ENCODE measurements around the gene CD300LF. TPM values are rescaled to one million over a fixed set of nuclear protein-coding genes. Genes with fewer than 3 reads are reported as not detected.

CD300LF gene
- total and polyA plus RNA-seq, 10 donors = 13.1 to 45.8 (median 30.9) TPM

- DNase-seq = peak; percentile 83
- no peaks in the 10 kb centered on the region for H3K36me3 ChIP-seq
- H3K27me3 ChIP-seq (replicated peaks in 1 of 7) = peaks cover 0 to 39% (median 0%) of the 10 kb centered on the region in 7 donors
- intact Hi-C loops (cut with DNase I; ENCODE audit: low total_unique reads) = no loop called here
- WGBS, 5 donors = 50 to 66% (median 57%) methylated on average over 12 of the region's 12 CpGs
- TF ChIP-seq POLR2AphosphoS5 (IDR thresholded peaks at IDR 0.05) (no peak), POLR2A (IDR thresholded peaks at IDR 0.05) (no peak)
- TF ChIP-seq, protein P1, sequence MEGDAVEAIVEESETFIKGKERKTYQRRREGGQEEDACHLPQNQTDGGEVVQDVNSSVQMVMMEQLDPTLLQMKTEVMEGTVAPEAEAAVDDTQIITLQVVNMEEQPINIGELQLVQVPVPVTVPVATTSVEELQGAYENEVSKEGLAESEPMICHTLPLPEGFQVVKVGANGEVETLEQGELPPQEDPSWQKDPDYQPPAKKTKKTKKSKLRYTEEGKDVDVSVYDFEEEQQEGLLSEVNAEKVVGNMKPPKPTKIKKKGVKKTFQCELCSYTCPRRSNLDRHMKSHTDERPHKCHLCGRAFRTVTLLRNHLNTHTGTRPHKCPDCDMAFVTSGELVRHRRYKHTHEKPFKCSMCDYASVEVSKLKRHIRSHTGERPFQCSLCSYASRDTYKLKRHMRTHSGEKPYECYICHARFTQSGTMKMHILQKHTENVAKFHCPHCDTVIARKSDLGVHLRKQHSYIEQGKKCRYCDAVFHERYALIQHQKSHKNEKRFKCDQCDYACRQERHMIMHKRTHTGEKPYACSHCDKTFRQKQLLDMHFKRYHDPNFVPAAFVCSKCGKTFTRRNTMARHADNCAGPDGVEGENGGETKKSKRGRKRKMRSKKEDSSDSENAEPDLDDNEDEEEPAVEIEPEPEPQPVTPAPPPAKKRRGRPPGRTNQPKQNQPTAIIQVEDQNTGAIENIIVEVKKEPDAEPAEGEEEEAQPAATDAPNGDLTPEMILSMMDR (IDR thresholded peaks at IDR 0.05 in 8 of 11, conservative IDR thresholded peaks at IDR 0.05 in 3 of 11) = no peak
- peak overlapping the region in 2 of 8 donors; percentile 62 to 86 for H3K4me3 ChIP-seq
- H3K9me3 ChIP-seq = no peaks in the 10 kb centered on the region
- peak overlapping the region in 7 of 8 donors; percentile 75 to 94 (median 87) for H3K27ac ChIP-seq
- peaks cover 43 to 93% (median 88%) of the 10 kb centered on the region in 6 donors for H3K4me1 ChIP-seq
Observed at GRCh38 chr17:74739227-74739831, 26.6 kb upstream of the CD300LF start.

DNA sequence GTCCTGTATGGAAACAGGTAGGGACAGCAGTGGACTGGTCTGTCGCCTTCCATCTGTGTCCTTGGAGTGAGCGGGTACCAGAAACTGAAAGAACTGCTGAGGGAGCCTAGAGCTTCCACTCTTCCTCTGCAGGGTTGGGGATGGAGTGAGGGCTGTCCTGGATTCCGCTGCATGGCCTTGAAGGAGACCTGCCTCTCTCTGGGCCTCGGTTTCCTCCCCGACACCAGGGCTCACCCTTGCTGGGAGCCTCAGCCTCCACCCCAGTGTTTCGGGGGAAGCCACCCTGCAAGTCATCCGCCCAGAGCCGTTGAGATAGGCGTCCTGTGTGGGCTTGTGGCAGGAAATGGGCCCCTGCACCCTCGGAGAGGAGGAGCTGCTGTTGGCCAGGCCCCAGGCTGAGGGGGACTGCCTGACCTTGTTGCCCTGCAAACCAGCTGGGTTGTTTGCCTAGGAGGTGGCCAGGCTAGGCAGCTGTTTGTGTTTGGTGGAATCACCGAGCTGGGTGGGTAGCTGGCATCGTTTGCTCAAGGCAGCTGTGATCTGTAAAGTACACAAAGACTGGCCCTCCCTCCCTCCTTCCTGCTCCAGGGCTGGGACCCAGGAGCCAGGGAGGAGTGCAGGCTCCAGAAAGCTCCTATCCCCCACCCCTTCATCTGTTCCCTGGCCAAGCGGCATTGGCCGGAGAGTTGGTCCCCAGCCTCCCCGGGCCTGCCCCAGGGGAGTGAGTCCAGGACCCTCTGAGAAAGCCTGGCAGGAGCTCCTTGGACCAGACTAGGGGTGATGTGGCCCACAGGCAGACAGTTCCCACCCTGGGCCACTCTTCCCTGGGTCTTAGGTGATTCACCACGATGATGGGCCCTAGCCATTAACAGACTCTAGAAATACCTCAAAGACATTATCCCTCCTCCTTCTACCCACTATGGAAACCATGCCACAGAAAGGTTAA lies 25.6 kb upstream of the CD300LF start:
- H3K9me3 ChIP-seq = no peaks in the 10 kb centered on the region
- H3K27ac ChIP-seq = peak overlapping the region; percentile 66 to 94 (median 86)
- intact Hi-C loops (cut with DNase I; ENCODE audit: low total_unique reads) = no loop called here
- H3K36me3 ChIP-seq = no peaks in the 10 kb centered on the region
- TF ChIP-seq, protein P1 (IDR thresholded peaks at IDR 0.05 in 8 of 11, conservative IDR thresholded peaks at IDR 0.05 in 3 of 11) = no peak
- no peak for TF ChIP-seq POLR2A (IDR thresholded peaks at IDR 0.05)
- TF ChIP-seq POLR2AphosphoS5 (IDR thresholded peaks at IDR 0.05) = peak; percentile 90 to 91 (median 91)
- 8 to 13% (median 10%) methylated on average over 13 to 16 of the region's 16 CpGs for WGBS, 5 donors
- H3K4me1 ChIP-seq = peaks cover 37 to 83% (median 78%) of the 10 kb centered on the region in 6 donors
- H3K4me3 ChIP-seq = peak overlapping the region; percentile 37 to 86 (median 57)
- H3K27me3 ChIP-seq (replicated peaks in 1 of 7) = peaks cover 0 to 39% (median 0%) of the 10 kb centered on the region in 7 donors
- DNase-seq = peak; percentile 95

DNA sequence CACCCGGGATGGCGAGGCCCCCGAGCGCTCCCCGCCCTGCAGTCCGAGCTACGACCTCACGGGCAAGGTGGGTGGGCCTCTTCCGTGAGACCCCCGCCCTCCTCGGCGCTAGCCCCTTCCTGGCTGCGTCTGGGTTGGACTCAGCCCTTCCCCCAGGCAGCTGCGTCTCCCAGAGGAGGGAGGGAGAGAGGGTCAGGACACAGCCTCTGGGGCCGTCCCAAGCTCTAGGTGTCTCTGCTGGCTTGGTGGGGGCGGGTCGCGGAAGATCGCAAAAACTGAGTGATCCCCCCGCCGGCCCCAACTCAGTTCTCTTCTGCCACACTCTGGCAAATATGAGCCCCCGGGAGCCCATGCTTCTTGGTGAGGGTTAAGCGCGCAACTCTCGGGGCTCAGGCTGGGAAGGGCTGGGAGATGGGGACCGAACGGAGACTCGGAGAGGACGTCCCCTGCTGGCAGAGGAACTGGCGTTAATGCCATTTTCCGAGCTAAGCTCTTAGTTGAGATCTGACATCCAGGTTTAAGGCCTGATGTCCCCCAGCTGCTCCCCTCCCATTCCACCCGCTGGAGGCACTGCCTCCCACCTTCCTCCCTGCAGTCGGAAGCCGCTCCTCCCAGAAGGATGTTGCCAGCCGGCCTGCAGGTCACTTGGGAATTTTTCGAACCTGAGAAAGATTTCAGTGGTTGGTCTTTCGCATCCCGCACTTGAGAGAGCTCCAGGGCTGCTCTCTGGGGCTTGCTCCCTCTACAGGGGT lies 24.8 kb upstream of the CD300LF start:
- TF ChIP-seq POLR2A (IDR thresholded peaks at IDR 0.05) = no peak
- TF ChIP-seq, protein P1 (IDR thresholded peaks at IDR 0.05 in 8 of 11, conservative IDR thresholded peaks at IDR 0.05 in 3 of 11) = peak in 6 of 11 experiments; percentile 20 to 47 (median 39)
- TF ChIP-seq POLR2AphosphoS5 (IDR thresholded peaks at IDR 0.05) = peak in 1 of 3 donors; percentile 5
- Histone ChIP-seq H3K4me3 (peak overlapping the region; percentile 37 to 86 (median 57)), H3K27me3 (replicated peaks in 1 of 7) (peaks cover 0 to 39% (median 0%) of the 10 kb centered on the region in 7 donors), H3K9me3 (no peaks in the 10 kb centered on the region), H3K36me3 (no peaks in the 10 kb centered on the region), H3K27ac (peak overlapping the region; percentile 66 to 94 (median 86)), H3K4me1 (peaks cover 31 to 75% (median 70%) of the 10 kb centered on the region in 6 donors)
- intact Hi-C loops (cut with DNase I; ENCODE audit: low total_unique reads) = no loop called here
- DNase-seq = peak; percentile 88
- WGBS, 5 donors = 0 to 3% (median 2%) methylated on average over 15 to 38 of the region's 38 CpGs
